Measurements from ENCODE around the gene OR2AT4. TPM values are rescaled to one million over a fixed set of nuclear protein-coding genes. Genes with fewer than 3 reads are reported as not detected.

OR2AT4 gene
- total RNA-seq, 3 donors from 2014 or later, result not detected

GRCh38 chr11:75069473-75069872, 27.2 kb downstream of the OR2AT4 start:
- H3K36me3 ChIP-seq, result no peaks in the 10 kb centered on the region
- peaks cover 0 to 6% of the 10 kb centered on the region in 2 donors for H3K9me3 ChIP-seq
- DNase-seq (ENCODE audit: low spot score in 2 of 2), result no peak
- no peak for TF ChIP-seq POLR2A (IDR thresholded peaks at IDR 0.05)
- no peak for TF ChIP-seq CTCF (IDR thresholded peaks at IDR 0.05)
- no peak for TF ChIP-seq POLR2AphosphoS5 (IDR thresholded peaks at IDR 0.05)
- H3K4me3 ChIP-seq, result no peak overlapping the region
- H3K27ac ChIP-seq, result no peak overlapping the region
- H3K4me1 ChIP-seq, result no peaks in the 10 kb centered on the region
- peaks cover 0 to 4% of the 10 kb centered on the region in 2 donors for H3K27me3 ChIP-seq
- intact Hi-C loops (cut with DNase I; ENCODE audit: low total_unique reads), result no loop called here

GRCh38 chr11:75068993-75069392, 27.7 kb downstream of the OR2AT4 start:
- Histone ChIP-seq H3K4me3 (no peak overlapping the region), H3K9me3 (peaks cover 0 to 6% of the 10 kb centered on the region in 2 donors), H3K36me3 (no peaks in the 10 kb centered on the region), H3K27ac (no peak overlapping the region), H3K27me3 (peaks cover 0 to 4% of the 10 kb centered on the region in 2 donors), H3K4me1 (no peaks in the 10 kb centered on the region)
- no peak for DNase-seq (ENCODE audit: low spot score in 2 of 2)
- no peak for TF ChIP-seq CTCF (IDR thresholded peaks at IDR 0.05)
- TF ChIP-seq POLR2AphosphoS5 (IDR thresholded peaks at IDR 0.05), result no peak
- no peak for TF ChIP-seq POLR2A (IDR thresholded peaks at IDR 0.05)
- intact Hi-C loops (cut with DNase I; ENCODE audit: low total_unique reads), result no loop called here

- Histone ChIP-seq H3K9me3 (peaks cover 0 to 6% of the 10 kb centered on the region in 2 donors), H3K4me1 (no peaks in the 10 kb centered on the region), H3K4me3 (no peak overlapping the region), H3K27me3 (peaks cover 0 to 4% of the 10 kb centered on the region in 2 donors), H3K36me3 (no peaks in the 10 kb centered on the region), H3K27ac (no peak overlapping the region)
- no peak for TF ChIP-seq POLR2AphosphoS5 (IDR thresholded peaks at IDR 0.05)
- TF ChIP-seq CTCF (IDR thresholded peaks at IDR 0.05), result no peak
- no peak for TF ChIP-seq POLR2A (IDR thresholded peaks at IDR 0.05)
- no peak for DNase-seq (ENCODE audit: low spot score in 2 of 2)
- intact Hi-C loops (cut with DNase I; ENCODE audit: low total_unique reads), result no loop called here
Observed at GRCh38 chr11:75068559-75068958, 28.1 kb downstream of the OR2AT4 start.

GRCh38 chr11:75066061-75066460, 30.6 kb downstream of the OR2AT4 start:
- Histone ChIP-seq H3K4me1 (no peaks in the 10 kb centered on the region), H3K36me3 (no peaks in the 10 kb centered on the region), H3K27ac (no peak overlapping the region), H3K4me3 (no peak overlapping the region), H3K9me3 (peaks cover 0 to 6% of the 10 kb centered on the region in 2 donors), H3K27me3 (peaks cover 0 to 4% of the 10 kb centered on the region in 2 donors)
- DNase-seq (ENCODE audit: low spot score in 2 of 2), result no peak
- intact Hi-C loops (cut with DNase I; ENCODE audit: low total_unique reads), result no loop called here
- TF ChIP-seq CTCF (IDR thresholded peaks at IDR 0.05), result no peak
- no peak for TF ChIP-seq POLR2AphosphoS5 (IDR thresholded peaks at IDR 0.05)
- TF ChIP-seq POLR2A (IDR thresholded peaks at IDR 0.05), result no peak

GRCh38 chr11:75063741-75064314, 32.8 kb downstream of the OR2AT4 start:
- H3K27ac ChIP-seq, result no peak overlapping the region
- intact Hi-C loops (cut with DNase I; ENCODE audit: low total_unique reads), result no loop called here
- H3K36me3 ChIP-seq, result no peaks in the 10 kb centered on the region
- no peaks in the 10 kb centered on the region for H3K27me3 ChIP-seq
- H3K4me3 ChIP-seq, result no peak overlapping the region
- H3K4me1 ChIP-seq, result no peaks in the 10 kb centered on the region
- DNase-seq (ENCODE audit: low spot score in 2 of 2), result no peak
- TF ChIP-seq CTCF (IDR thresholded peaks at IDR 0.05) (no peak), POLR2AphosphoS5 (IDR thresholded peaks at IDR 0.05) (no peak), POLR2A (IDR thresholded peaks at IDR 0.05) (no peak)
- peaks cover 0 to 6% of the 10 kb centered on the region in 2 donors for H3K9me3 ChIP-seq
